OCI-LY1 (cell line): ENCODE results near the gene ADAMTS6.

ENCODE experiments used
- EZH2 ChIP-seq: fragments of 200-600 bp; sonication (generic), shearing (Covaris generic); IDR thresholded peaks from 2 replicates; pipeline ENCODE4 v1.8.0; 2017; ENCODE audit warnings: borderline replicate concordance, mixed run types, mild to moderate bottlenecking, antibody characterized with exemption, low read length, moderate library complexity, mixed read lengths
- TF ChIP-seq, protein P1 (sequence below): fragments of 200-600 bp; sonication (generic), shearing (Covaris generic); IDR thresholded peaks from 2 replicates; pipeline ENCODE4 v1.5.1; 2017; ENCODE audit warnings: mild to moderate bottlenecking, antibody characterized with exemption, low read length, moderate library complexity, mixed read lengths

DNA sequence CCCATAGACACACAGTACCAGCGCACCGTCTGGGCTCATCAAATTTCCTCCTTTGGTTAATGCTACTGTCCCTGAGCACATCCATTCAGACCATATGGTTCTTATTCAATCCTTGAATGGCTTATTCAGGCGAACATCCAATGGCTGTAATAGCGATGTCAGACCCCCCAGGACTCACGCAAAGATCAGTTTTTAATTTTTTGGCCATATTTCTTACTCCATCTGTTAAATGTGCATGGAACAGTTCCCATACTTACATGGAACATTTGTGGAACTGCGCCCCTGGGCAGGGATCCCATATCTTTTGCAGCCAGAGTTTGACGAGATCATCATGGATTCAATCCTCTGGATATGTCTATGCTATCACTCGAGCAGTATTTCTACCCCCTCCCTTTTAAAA lies 213.2 kb downstream of the ADAMTS6 start:
- TF ChIP-seq, protein P1, sequence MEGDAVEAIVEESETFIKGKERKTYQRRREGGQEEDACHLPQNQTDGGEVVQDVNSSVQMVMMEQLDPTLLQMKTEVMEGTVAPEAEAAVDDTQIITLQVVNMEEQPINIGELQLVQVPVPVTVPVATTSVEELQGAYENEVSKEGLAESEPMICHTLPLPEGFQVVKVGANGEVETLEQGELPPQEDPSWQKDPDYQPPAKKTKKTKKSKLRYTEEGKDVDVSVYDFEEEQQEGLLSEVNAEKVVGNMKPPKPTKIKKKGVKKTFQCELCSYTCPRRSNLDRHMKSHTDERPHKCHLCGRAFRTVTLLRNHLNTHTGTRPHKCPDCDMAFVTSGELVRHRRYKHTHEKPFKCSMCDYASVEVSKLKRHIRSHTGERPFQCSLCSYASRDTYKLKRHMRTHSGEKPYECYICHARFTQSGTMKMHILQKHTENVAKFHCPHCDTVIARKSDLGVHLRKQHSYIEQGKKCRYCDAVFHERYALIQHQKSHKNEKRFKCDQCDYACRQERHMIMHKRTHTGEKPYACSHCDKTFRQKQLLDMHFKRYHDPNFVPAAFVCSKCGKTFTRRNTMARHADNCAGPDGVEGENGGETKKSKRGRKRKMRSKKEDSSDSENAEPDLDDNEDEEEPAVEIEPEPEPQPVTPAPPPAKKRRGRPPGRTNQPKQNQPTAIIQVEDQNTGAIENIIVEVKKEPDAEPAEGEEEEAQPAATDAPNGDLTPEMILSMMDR, result no peak
- TF ChIP-seq EZH2, result no peak
